Suprapubic skin (tissue), 3 donors: ENCODE measurements around the gene LIN7A.

Experiments
- CTCF ChIP-seq, 2 donors: fragments of 200-600 bp in 1 of 2; fragments of 450-650 bp in 1 of 2; sonication (generic) in 1 of 2; IDR thresholded peaks; one replicate each; pipeline ENCODE4 v1.5.1; 2016 to 2019; ENCODE audit warnings: antibody characterized with exemption in 2 of 2, mild to moderate bottlenecking in 1 of 2, moderate library complexity in 1 of 2
- POLR2A ChIP-seq, 2 donors: fragments of 450-650 bp; IDR thresholded peaks; one replicate each; pipeline ENCODE4 v1.6.1; 2017; ENCODE audit warnings: antibody characterized with exemption in 2 of 2, mild to moderate bottlenecking in 2 of 2, moderate library complexity in 2 of 2

DNA sequence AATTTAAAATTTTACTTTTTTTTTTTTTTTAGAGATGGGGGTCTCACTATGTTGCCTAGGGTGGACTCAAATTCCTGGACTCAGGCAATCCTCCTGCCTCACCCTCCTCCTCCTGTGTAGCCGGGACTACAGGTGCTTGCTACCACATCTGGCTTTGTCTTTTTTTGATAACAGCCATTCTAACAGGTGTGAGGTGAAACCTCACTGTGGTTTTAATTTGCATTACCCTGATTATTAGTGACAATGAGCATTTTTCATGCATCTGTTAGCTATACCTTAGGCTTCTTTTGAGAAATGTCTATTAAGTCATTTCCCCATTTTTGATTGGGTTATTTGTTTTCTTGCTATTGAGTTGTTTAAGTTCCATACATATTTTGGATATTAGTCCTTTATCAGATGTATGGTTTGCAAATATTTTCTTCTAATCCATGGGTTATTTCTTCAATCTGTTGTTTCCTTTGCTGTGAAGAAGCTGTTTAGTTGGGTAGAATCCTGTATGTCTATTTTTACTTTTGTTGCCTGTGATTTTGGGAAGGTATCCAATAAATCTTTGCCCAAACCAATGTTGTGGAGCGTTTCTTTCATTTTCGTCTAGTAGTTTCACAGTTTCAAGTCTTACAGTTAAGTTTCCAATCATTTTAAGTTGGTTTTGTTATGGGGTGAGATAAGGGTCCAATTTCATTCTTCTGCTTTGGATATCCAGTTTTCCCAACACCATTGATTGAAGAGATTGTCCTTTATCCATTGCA is 134.9 kb downstream of the LIN7A start:
- TF ChIP-seq CTCF (IDR thresholded peaks at IDR 0.05) (no peak), POLR2A (IDR thresholded peaks at IDR 0.05) (no peak)
